K562 (cell line): ENCODE data around the gene KLHL12. TPM values are rescaled to one million over a fixed set of nuclear protein-coding genes. Genes with fewer than 3 reads are reported as not detected.

Experiments used
- AFF1 ChIP-seq, 2 experiments: fragments of 450-650 bp; IDR thresholded peaks; 2 replicates each; pipeline ENCODE4 v1.6.1; 2018; ENCODE audit warnings: mild to moderate bottlenecking in 2 of 2, low read depth in 1 of 2; ENCODE audit not compliant: partially characterized antibody in 2 of 2
- ARID2 ChIP-seq: fragments of 450-650 bp; IDR thresholded peaks from 2 replicates; pipeline ENCODE4 v1.6.1; 2017; ENCODE audit warnings: antibody characterized with exemption, mild to moderate bottlenecking
- CBX5 ChIP-seq: IDR thresholded peaks from 2 replicates; pipeline ENCODE4 v1.6.1; 2014; ENCODE audit warnings: low read depth, borderline replicate concordance
- CREB3 ChIP-seq: fragments of 450-650 bp; conservative IDR thresholded peaks from 2 replicates; pipeline ENCODE4 v1.6.1; 2016; ENCODE audit warnings: missing genetic modification characterization, low read depth, mild to moderate bottlenecking, missing compliant biosample characterization, moderate library complexity
- CREB3L1 ChIP-seq: fragments of 450-650 bp; IDR thresholded peaks from 2 replicates; pipeline ENCODE4 v1.6.1; 2014; ENCODE audit warnings: low read depth, mild to moderate bottlenecking, moderate library complexity, borderline replicate concordance
- DEAF1 ChIP-seq: fragments of 450-650 bp; formaldehyde crosslinking; IDR thresholded peaks from 2 replicates; pipeline ENCODE4 v1.4.0; 2020; ENCODE audit warnings: mild to moderate bottlenecking, moderate library complexity
- EP300 ChIP-seq: IDR thresholded peaks from 2 replicates; pipeline ENCODE4 v1.6.1; 2012; ENCODE audit warnings: low read length, improper control_type of control experiment
- EP400 ChIP-seq: fragments of 450-650 bp; IDR thresholded peaks from 2 replicates; pipeline ENCODE4 v1.6.1; 2017; ENCODE audit warnings: antibody characterized with exemption, mild to moderate bottlenecking, moderate library complexity
- ETV5 ChIP-seq: sonication (generic); formaldehyde crosslinking; IDR thresholded peaks from 2 replicates; pipeline ENCODE4 v1.4.0; 2020; ENCODE audit warnings: low read depth, mild to moderate bottlenecking, missing genetic modification reagents
- HOMEZ ChIP-seq: fragments of 250-450 bp; sonication (Bioruptor Pico); IDR thresholded peaks from 2 replicates; pipeline ENCODE4 v1.4.0; 2020; ENCODE audit warnings: mild to moderate bottlenecking, moderate library complexity
- IRF1 ChIP-seq: sonication (generic); formaldehyde crosslinking; IDR thresholded peaks from 2 replicates; pipeline ENCODE4 v1.8.0; 2022; ENCODE audit warnings: missing genetic modification reagents, mild to moderate bottlenecking, borderline replicate concordance
- MCM3 ChIP-seq: fragments of 450-650 bp; IDR thresholded peaks from 2 replicates; pipeline ENCODE4 v1.6.1; 2016
- NR4A1 ChIP-seq, 2 experiments: fragments of 250-450 bp in 1 of 2; fragments of 450-650 bp in 1 of 2; sonication (Bioruptor Pico) in 1 of 2; IDR thresholded peaks; 2 replicates each; pipeline versions ENCODE4 v1.4.0 to v1.6.1; 2016 to 2020; ENCODE audit warnings: mild to moderate bottlenecking in 2 of 2, missing compliant biosample characterization in 1 of 2, missing genetic modification characterization in 1 of 2, moderate library complexity in 1 of 2
- STAT5A ChIP-seq: IDR thresholded peaks from 2 replicates; pipeline ENCODE4 v1.6.1; 2012; ENCODE audit warnings: low read length, inconsistent platforms, borderline replicate concordance
- polyA plus RNA-seq, 8 experiments: library from polyadenylated mRNA; depleted of rRNA in 4 of 8; stranded (reverse) in 5 of 8; unstranded in 3 of 8; fragments of >200 nt; fragmentation: Nextera tagmentation in 2 of 8; fragmentation: Illumina TruSeq in 1 of 8; extraction: Ambion mirVana in 2 of 8; extraction: Trizol in 1 of 8; gene quantifications; 2 replicates each; pipeline versions ENCODE4 v1.2.1 to v1.2.3, GENCODE V29; 2011 to 2014; ENCODE audit warnings: inconsistent platforms in 1 of 8, missing spikeins in 1 of 8
- total RNA-seq, 7 experiments: library from RNA; depleted of rRNA in 6 of 7; stranded (reverse); fragments of >200 nt in 6 of 7; fragmentation: Illumina TruSeq in 2 of 7; extraction: Trizol in 2 of 7; gene quantifications; 2 replicates each; pipeline versions ENCODE4 v1.2.1 to v1.2.3, GENCODE V29; 2011 to 2021; ENCODE audit warnings: low replicate concordance in 1 of 7

Gene KLHL12
- total and polyA plus RNA-seq, 9 of the 15 experiments (the other 6 are each of a cell fraction or from before 2014, with no cell fraction given) = 23.1 to 85.1 (median 35.0) TPM

DNA sequence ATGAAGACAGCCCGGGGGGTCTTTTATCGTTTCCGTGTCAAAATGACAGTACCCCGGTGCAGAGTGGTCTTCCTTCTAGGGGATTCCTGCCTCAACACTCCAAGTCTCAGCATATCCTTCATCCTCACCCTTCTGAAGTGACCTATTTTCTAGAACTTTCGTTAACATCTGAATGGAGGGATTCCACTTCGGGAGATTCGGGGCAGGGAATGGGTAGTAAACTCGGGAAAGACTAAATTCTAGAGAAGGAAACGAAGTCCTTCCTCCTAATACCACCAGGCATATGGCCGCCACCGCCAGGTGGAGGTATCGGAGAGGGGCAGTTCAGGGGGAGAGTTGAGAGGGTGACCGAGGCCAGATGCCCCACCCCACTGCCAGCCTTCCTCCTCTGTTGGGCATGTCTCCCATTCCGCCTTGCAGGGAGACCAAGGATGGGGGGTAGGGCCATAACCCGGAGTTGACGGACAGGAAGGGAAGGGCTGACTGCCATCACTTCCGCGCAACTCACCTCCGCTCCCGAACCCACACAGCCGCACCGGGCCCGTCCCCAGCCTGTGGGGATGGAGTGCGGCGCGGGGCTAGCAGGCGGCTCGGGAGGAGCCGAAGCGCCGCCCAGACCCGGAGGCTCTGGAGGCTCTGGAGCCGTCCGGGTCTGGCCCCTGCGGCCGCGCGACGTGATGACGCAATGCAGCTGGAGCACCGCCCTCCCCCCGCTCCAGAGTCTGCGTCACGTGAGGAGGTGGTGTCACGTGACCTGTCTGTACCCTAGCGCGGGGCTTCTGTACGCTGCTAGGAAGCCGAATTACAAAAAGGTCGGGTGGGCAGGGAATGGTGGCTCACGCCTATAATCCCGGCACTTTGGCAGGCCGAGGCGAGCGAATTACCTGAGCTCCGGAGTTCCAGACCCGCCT, at the start of gene KLHL12 (continued):
- no peak; the same call in 1 of the 2 replicates for TF ChIP-seq HOMEZ (CRISPR knock-in tag)
- peak; percentile 66; the same call in 1 of the 2 replicates for TF ChIP-seq EP300
- no peak for TF ChIP-seq MCM3
- peak; percentile 94 for TF ChIP-seq EP400
- TF ChIP-seq AFF1 (IDR thresholded peaks at IDR 0.05; ENCODE audit: low read depth in 1 of 2, partially characterized antibody in 2 of 2) = peak; percentile 21 to 94
- peak; percentile 21; the same call in 1 of the 2 replicates for TF ChIP-seq STAT5A
- TF ChIP-seq CBX5 = peak; percentile 56; the same call in 1 of the 2 replicates
- peak; percentile 67 for TF ChIP-seq DEAF1
- peak; percentile 67; the same call in 1 of the 2 replicates for TF ChIP-seq ETV5 (CRISPR knock-in tag)
- TF ChIP-seq IRF1 = peak; percentile 32; the same call in 1 of the 2 replicates
- peak; percentile 82; the same call in 1 of the 2 replicates for TF ChIP-seq CREB3L1
- TF ChIP-seq CREB3 = no peak
- TF ChIP-seq NR4A1 (CRISPR knock-in tag; IDR thresholded peaks at IDR 0.05) = no peak
- peak; percentile 28 for TF ChIP-seq NR4A1 (tag; IDR thresholded peaks at IDR 0.05)
- peak; percentile 71; the same call in 1 of the 2 replicates for TF ChIP-seq ARID2
